ENCODE data around the gene MKS1. TPM values are rescaled to one million over a fixed set of nuclear protein-coding genes. Genes with fewer than 3 reads are reported as not detected.

Gene MKS1
- total RNA-seq, 2 experiments from 2014 or later, result 4.6 to 6.4 TPM

GRCh38 chr17:58229384-58229783 is 10.3 kb upstream of the MKS1 start:
- DNase-seq, result no peak
- Histone ChIP-seq H3K9me3 (ENCODE audit: control insufficient read depth in 1 of 2, insufficient read depth in 1 of 2, low read length in 2 of 2) (no peaks in the 10 kb centered on the region), H3K27ac (ENCODE audit: low read depth in 1 of 2, low read length in 2 of 2) (no peak overlapping the region), H3K4me1 (ENCODE audit: insufficient read depth, low read length) (no peaks in the 10 kb centered on the region), H3K36me3 (ENCODE audit: insufficient read depth, low read length) (no peaks in the 10 kb centered on the region), H3K27me3 (ENCODE audit: control insufficient read depth in 1 of 2, insufficient read depth in 2 of 2, low read length in 2 of 2) (peaks cover 2 to 3% of the 10 kb centered on the region in 2 experiments), H3K4me3 (ENCODE audit: low read length) (no peak overlapping the region)
- TF ChIP-seq CTCF (IDR thresholded peaks at IDR 0.05), result no peak
- no peak for ATAC-seq (ENCODE audit: poor library complexity)
- Mint-ChIP-seq H3K4me1 (ENCODE audit: low read depth) (no peaks in the 10 kb centered on the region), H3K27ac (no peak overlapping the region), H3K36me3 (ENCODE audit: low read depth) (no peaks in the 10 kb centered on the region), H3K27me3 (peaks cover 23% of the 10 kb centered on the region), H3K4me3 (no peak overlapping the region), H3K9me3 (no peaks in the 10 kb centered on the region)
- intact Hi-C loops (cut with DNase I, micrococcal nuclease), result no loop called here
- ChIA-PET POLR2A (no interaction called here), CTCF (no interaction called here)

GRCh38 chr17:58228679-58229078 is 9.6 kb upstream of the MKS1 start:
- Histone ChIP-seq H3K36me3 (ENCODE audit: insufficient read depth, low read length) (no peaks in the 10 kb centered on the region), H3K27ac (ENCODE audit: low read depth in 1 of 2, low read length in 2 of 2) (no peak overlapping the region), H3K4me3 (ENCODE audit: low read length) (no peak overlapping the region), H3K9me3 (ENCODE audit: control insufficient read depth in 1 of 2, insufficient read depth in 1 of 2, low read length in 2 of 2) (no peaks in the 10 kb centered on the region), H3K4me1 (ENCODE audit: insufficient read depth, low read length) (no peaks in the 10 kb centered on the region), H3K27me3 (ENCODE audit: control insufficient read depth in 1 of 2, insufficient read depth in 2 of 2, low read length in 2 of 2) (peaks cover 0 to 2% of the 10 kb centered on the region in 2 experiments)
- DNase-seq (no peak), ATAC-seq (ENCODE audit: poor library complexity) (no peak)
- no peaks in the 10 kb centered on the region for H3K9me3 Mint-ChIP-seq
- H3K4me1 Mint-ChIP-seq (ENCODE audit: low read depth), result no peaks in the 10 kb centered on the region
- H3K27ac Mint-ChIP-seq, result no peak overlapping the region
- CTCF ChIA-PET, result no interaction called here
- H3K36me3 Mint-ChIP-seq (ENCODE audit: low read depth), result no peaks in the 10 kb centered on the region
- H3K27me3 Mint-ChIP-seq, result peaks cover 21% of the 10 kb centered on the region
- intact Hi-C loops (cut with DNase I, micrococcal nuclease), result no loop called here
- no peak overlapping the region for H3K4me3 Mint-ChIP-seq
- no peak for TF ChIP-seq CTCF (IDR thresholded peaks at IDR 0.05)
- POLR2A ChIA-PET, result no interaction called here

GRCh38 chr17:58227733-58228132 is 8.7 kb upstream of the MKS1 start:
- Mint-ChIP-seq H3K4me3 (no peak overlapping the region), H3K36me3 (ENCODE audit: low read depth) (no peaks in the 10 kb centered on the region), H3K27me3 (peaks cover 21% of the 10 kb centered on the region), H3K27ac (no peak overlapping the region), H3K9me3 (no peaks in the 10 kb centered on the region), H3K4me1 (ENCODE audit: low read depth) (no peaks in the 10 kb centered on the region)
- ATAC-seq (ENCODE audit: poor library complexity) (no peak), DNase-seq (no peak)
- Histone ChIP-seq H3K36me3 (ENCODE audit: insufficient read depth, low read length) (no peaks in the 10 kb centered on the region), H3K4me3 (ENCODE audit: low read length) (no peak overlapping the region), H3K27ac (ENCODE audit: low read depth in 1 of 2, low read length in 2 of 2) (no peak overlapping the region), H3K9me3 (ENCODE audit: control insufficient read depth in 1 of 2, insufficient read depth in 1 of 2, low read length in 2 of 2) (no peaks in the 10 kb centered on the region), H3K27me3 (ENCODE audit: control insufficient read depth in 1 of 2, insufficient read depth in 2 of 2, low read length in 2 of 2) (peaks cover 0 to 2% of the 10 kb centered on the region in 2 experiments), H3K4me1 (ENCODE audit: insufficient read depth, low read length) (no peaks in the 10 kb centered on the region)
- CTCF ChIA-PET, result no interaction called here
- POLR2A ChIA-PET, result no interaction called here
- intact Hi-C loops (cut with DNase I, micrococcal nuclease), result no loop called here
- TF ChIP-seq CTCF (IDR thresholded peaks at IDR 0.05), result no peak
